GM19467 (cell line): ENCODE results near the gene GPR142.

Source experiments
- ATAC-seq: cut with Tn5 transposase; IDR thresholded peaks from one replicate; pipeline ENCODE4 v1.9.1; 2021; ENCODE audit warnings: mild to moderate bottlenecking, moderate library complexity; ENCODE audit not compliant: unreplicated experiment

GPR142 gene

DNA sequence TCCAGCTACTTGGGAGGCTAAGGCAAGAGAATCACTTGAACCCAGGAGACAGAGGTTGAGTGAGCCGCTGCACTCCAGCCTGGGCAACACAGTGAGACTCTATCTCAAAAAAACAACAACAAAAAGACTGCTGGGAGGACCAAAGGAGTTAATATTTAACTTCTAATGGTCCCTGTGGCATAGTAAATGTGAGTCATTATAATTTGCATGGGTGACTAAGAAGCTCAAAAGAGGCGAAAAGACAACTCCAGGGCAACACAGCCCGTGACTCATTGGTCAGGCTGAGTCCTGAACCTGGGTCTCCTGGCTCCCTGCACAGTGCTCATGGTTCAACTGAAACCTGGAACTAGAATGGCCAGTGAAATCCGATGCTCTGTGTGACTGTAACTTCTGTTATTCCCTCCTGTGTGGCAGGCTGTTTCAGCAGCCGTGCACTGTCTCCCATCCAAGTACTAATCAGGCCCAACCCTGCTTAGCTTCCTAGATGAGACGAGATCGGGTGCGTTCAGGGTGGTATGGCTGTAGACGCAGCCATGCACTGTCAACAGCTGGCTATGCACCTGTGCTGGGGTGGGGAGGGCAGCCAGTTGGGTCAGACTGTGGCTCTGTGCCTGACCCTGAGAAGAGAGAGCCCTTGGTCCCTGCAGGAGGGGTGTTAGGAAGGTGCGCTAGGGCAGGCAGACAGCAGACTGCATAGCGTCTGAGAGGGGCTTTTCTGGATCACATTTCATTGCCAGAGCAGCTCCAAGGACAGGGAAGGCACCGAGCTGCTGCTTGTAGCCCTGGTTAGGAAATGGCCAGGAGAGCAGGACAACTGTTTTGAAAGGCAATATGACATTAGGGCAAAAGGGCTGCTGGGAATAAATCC, 50.1 kb downstream of the GPR142 start:
- peak; percentile 60 for ATAC-seq

DNA sequence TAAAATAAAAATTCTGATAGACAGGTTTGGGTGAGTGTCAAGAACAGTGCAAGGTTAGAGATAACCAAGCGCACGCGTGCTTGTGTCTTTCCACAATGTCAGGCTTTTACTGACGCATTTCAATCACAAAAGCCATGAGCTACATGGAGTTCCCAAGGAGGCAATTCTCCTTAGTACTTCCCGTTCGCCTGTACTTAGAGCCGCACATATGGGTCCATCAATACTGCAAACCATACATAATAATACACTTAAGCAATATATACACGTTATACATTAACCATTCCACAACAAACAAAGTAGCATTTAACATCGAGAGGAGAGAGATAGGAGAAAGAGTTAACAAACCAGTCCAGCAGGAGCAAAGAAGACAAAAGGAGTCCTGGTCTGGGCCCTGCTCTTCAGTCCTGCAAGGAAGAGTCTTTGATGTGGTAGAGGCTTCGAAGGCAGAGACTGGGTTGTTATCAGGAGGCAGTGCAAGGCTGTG, 52.7 kb downstream of the GPR142 start:
- ATAC-seq = no peak
